PC-3 (cell line): ENCODE measurements around the gene GRIN3B. TPM values are rescaled to one million over a fixed set of nuclear protein-coding genes. Genes with fewer than 3 reads are reported as not detected.
A peak's percentile ranks its signal among the peaks of the same experiment; 100 is the strongest.

Experiments used
- ATAC-seq: fragments of 200-7000 bp; cut with Tn5 transposase; 2 replicates; pipeline ENCODE4 v1.9.1; 2020; ENCODE audit warnings: mild to moderate bottlenecking, moderate library complexity
- BruUV-seq: library from RNA; stranded (reverse); fragments of 400-500 nt; replicated peaks from 2 replicates; lab custom pipeline; 2021; lab: Mats Ljungman, UMichigan
- CTCF ChIA-PET: fragments of 300-600 bp; sonication (Branson Sonifier 250); formaldehyde crosslinking; loops from one replicate; lab custom pipeline; 2022; ENCODE audit warnings: antibody characterized with exemption; lab: Charles Lee
- POLR2A ChIA-PET: fragments of 300-600 bp; sonication (Branson Sonifier 250); formaldehyde crosslinking; loops from one replicate; lab custom pipeline; 2022; ENCODE audit warnings: antibody characterized with exemption; ENCODE audit not compliant: unreplicated experiment; lab: Charles Lee
- DNase-seq: peaks from one replicate; pipeline ENCODE4 v3.0.0-alpha.2; 2015
- H2AFZ ChIP-seq: fragments of 300-600 bp; sonication (generic); 2 replicates; pipeline ENCODE4 v1.6.0; 2016; ENCODE audit warnings: antibody characterized with exemption, low read length
- H3F3A ChIP-seq: fragments of 300-600 bp; sonication (generic); one replicate; pipeline ENCODE4 v1.6.0; 2017; ENCODE audit warnings: antibody characterized with exemption, low read length, control low read depth, mild to moderate bottlenecking; ENCODE audit not compliant: unreplicated experiment
- H3K27ac ChIP-seq: fragments of 300-600 bp; sonication (generic); 2 replicates; pipeline ENCODE4 v1.5.1; 2016; ENCODE audit warnings: mild to moderate bottlenecking, low read length
- H3K27me3 ChIP-seq: fragments of 300-600 bp; sonication (generic); 2 replicates; pipeline ENCODE4 v1.6.1; 2016; ENCODE audit warnings: low read length, mixed read lengths
- H3K36me3 ChIP-seq: fragments of 300-600 bp; sonication (generic); 2 replicates; pipeline ENCODE4 v1.6.1; 2016; ENCODE audit warnings: low read depth, mixed run types, low read length, mixed read lengths
- H3K4me1 ChIP-seq: fragments of 300-600 bp; sonication (generic); 2 replicates; pipeline ENCODE4 v1.5.1; 2016; ENCODE audit warnings: low read length; ENCODE audit not compliant: insufficient read depth
- H3K4me2 ChIP-seq: fragments of 300-600 bp; sonication (generic); 2 replicates; pipeline ENCODE4 v1.6.0; 2016; ENCODE audit warnings: low read length
- H3K4me3 ChIP-seq: fragments of 300-600 bp; sonication (generic); 2 replicates; pipeline ENCODE4 v1.5.1; 2016; ENCODE audit warnings: mild to moderate bottlenecking, low read length, mixed read lengths
- H3K79me2 ChIP-seq: fragments of 300-600 bp; sonication (generic); 2 replicates; pipeline ENCODE4 v1.6.1; 2017; ENCODE audit warnings: low read length, mixed read lengths
- H3K9ac ChIP-seq: fragments of 300-600 bp; sonication (generic); 2 replicates; pipeline ENCODE4 v1.6.0; 2016; ENCODE audit warnings: mild to moderate bottlenecking, low read length
- H3K9me2 ChIP-seq: fragments of 300-600 bp; sonication (generic); replicated peaks from 2 replicates; pipeline ENCODE4 v1.6.1; 2016; ENCODE audit warnings: mixed run types, low read length, mixed read lengths
- H3K9me3 ChIP-seq: fragments of 300-600 bp; sonication (generic); 2 replicates; pipeline ENCODE4 v1.6.1; 2016; ENCODE audit warnings: low read length, mixed read lengths
- H4K20me1 ChIP-seq: fragments of 300-600 bp; sonication (generic); 2 replicates; pipeline ENCODE4 v1.6.1; 2016; ENCODE audit warnings: low read length, mixed read lengths
- EZH2 ChIP-seq: fragments of 300-600 bp; sonication (generic); IDR thresholded peaks from one replicate; pipeline ENCODE4 v1.6.1; 2017; ENCODE audit warnings: antibody characterized with exemption, mild to moderate bottlenecking, low read length; ENCODE audit not compliant: unreplicated experiment
- EZH2phosphoT487 ChIP-seq: fragments of 300-600 bp; sonication (generic); IDR thresholded peaks from 2 replicates; pipeline ENCODE4 v1.6.1; 2018; ENCODE audit warnings: mild to moderate bottlenecking, antibody characterized with exemption, low read length, borderline replicate concordance
- intact Hi-C: fragments of 100-400 bp; cut with micrococcal nuclease; formaldehyde crosslinking; loops from 2 replicates; pipeline ENCODE4 v1.9.0; 2023
- total RNA-seq: library from RNA; depleted of rRNA; stranded (reverse); fragments of >200 nt; gene quantifications from 2 replicates; pipeline ENCODE4 v1.2.3, GENCODE V29; 2014
- TF ChIP-seq, protein P1 (sequence below): fragments of 300-600 bp; sonication (generic); conservative IDR thresholded peaks from 2 replicates; pipeline ENCODE4 v1.5.1; 2017; ENCODE audit warnings: antibody characterized with exemption, low read depth, mild to moderate bottlenecking, low read length

The GRIN3B gene
- total RNA-seq, 1 experiment from 2014 or later: 0.69 TPM

DNA sequence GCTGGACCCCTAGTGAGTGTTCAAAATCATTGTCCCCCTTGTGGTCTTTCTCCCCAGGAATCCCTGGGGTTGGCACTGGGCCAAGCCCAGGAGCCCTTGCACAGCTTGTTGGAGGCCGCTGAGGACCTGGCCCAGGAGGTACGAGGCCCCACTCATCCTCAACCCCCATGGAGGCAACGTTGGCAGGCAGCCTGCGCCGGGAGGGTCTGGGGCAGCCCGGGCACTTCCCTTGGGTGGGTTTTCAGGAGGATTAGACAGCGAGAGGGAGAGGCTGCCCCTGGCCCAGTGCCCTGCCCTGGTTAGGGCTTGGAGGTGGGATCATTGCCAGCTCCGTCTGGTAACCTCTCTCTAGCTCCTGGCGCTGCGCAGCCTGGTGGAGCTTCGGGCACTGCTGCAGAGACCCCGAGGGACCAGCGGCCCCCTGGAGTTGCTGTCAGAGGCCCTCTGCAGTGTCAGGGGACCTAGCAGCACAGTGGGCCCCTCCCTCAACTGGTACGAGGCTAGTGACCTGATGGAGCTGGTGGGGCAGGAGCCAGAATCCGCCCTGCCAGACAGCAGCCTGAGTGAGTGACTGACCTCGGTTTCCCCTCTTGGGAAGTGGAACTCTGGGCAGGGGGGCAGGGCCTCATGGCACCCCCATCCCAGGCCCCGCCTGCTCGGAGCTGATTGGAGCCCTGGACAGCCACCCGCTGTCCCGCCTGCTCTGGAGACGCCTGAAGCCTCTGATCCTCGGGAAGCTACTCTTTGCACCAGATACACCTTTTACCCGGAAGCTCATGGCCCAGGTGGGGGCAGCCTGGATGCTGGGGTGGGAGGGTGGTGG lies 42.7 kb downstream of the GRIN3B start:
- ATAC-seq (no peak), DNase-seq (no peak)
- 0 out of 2 replicates have a peak overlapping the region, but pooled peaks have one; percentile 25 for H3K9ac ChIP-seq
- intact Hi-C loops: no loop called here
- H4K20me1 ChIP-seq: no peaks in the 10 kb centered on the region
- POLR2A ChIA-PET: interaction anchor here (0.5 to 0.6 kb wide), 2 partner anchors 18 to 167 kb away, joined by 6 to 9 read pairs; no protein-coding TSS in a partner anchor
- peak overlapping the region; percentile 77; the same call in 1 of the 2 replicates for H3K4me3 ChIP-seq
- no peaks in the 10 kb centered on the region for H3F3A ChIP-seq
- H3K36me3 ChIP-seq: no peaks in the 10 kb centered on the region
- CTCF ChIA-PET: no interaction called here
- H3K4me1 ChIP-seq: peaks cover 16% of the 10 kb centered on the region; the same call in 1 of the 2 replicates
- TF ChIP-seq EZH2phosphoT487 (no peak), EZH2 (no peak)
- TF ChIP-seq, protein P1, sequence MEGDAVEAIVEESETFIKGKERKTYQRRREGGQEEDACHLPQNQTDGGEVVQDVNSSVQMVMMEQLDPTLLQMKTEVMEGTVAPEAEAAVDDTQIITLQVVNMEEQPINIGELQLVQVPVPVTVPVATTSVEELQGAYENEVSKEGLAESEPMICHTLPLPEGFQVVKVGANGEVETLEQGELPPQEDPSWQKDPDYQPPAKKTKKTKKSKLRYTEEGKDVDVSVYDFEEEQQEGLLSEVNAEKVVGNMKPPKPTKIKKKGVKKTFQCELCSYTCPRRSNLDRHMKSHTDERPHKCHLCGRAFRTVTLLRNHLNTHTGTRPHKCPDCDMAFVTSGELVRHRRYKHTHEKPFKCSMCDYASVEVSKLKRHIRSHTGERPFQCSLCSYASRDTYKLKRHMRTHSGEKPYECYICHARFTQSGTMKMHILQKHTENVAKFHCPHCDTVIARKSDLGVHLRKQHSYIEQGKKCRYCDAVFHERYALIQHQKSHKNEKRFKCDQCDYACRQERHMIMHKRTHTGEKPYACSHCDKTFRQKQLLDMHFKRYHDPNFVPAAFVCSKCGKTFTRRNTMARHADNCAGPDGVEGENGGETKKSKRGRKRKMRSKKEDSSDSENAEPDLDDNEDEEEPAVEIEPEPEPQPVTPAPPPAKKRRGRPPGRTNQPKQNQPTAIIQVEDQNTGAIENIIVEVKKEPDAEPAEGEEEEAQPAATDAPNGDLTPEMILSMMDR: no peak
- BruUV-seq: TSS peak; percentile 9
- H3K9me3 ChIP-seq: no peaks in the 10 kb centered on the region
- H3K27ac ChIP-seq: peak overlapping the region; percentile 16; the same call in 1 of the 2 replicates
- no peaks in the 10 kb centered on the region for H3K27me3 ChIP-seq
- no peaks in the 10 kb centered on the region for H3K79me2 ChIP-seq
- H3K4me2 ChIP-seq: peak overlapping the region; percentile 95; the same call in 1 of the 2 replicates
- H3K9me2 ChIP-seq: no peaks in the 10 kb centered on the region
- H2AFZ ChIP-seq: no peak overlapping the region

DNA sequence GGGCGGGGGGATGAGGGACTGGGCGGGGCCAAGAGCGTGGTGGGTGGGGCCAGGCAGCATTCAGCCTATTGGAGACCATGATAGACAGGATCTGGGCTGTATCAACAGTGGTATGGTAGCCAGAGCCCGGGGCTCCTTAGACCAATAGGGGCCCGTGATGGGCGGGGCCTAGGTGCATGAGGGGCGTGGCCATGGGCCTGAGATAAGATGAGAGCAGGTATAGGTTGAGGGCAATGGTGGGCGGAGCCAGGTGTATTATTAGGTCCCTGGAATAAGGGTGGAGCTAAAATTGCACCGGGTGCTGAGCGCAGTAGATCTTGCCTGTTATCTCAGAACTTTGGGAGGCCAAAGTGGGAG lies 45.0 kb downstream of the GRIN3B start:
- no peak overlapping the region for H3K27ac ChIP-seq
- ATAC-seq: no peak
- TF ChIP-seq, protein P1: no peak
- no peak for TF ChIP-seq EZH2
- TF ChIP-seq EZH2phosphoT487: no peak
- no peak overlapping the region for H3K4me2 ChIP-seq
- H3F3A ChIP-seq: no peaks in the 10 kb centered on the region
- CTCF ChIA-PET: no interaction called here
- DNase-seq: peak; percentile 66
- no peaks in the 10 kb centered on the region for H3K27me3 ChIP-seq
- H4K20me1 ChIP-seq: no peaks in the 10 kb centered on the region
- intact Hi-C loops: no loop called here
- BruUV-seq: no TSS peak
- no peaks in the 10 kb centered on the region for H3K9me2 ChIP-seq
- H3K4me1 ChIP-seq: peaks cover 16% of the 10 kb centered on the region; the same call in 1 of the 2 replicates
- no peaks in the 10 kb centered on the region for H3K36me3 ChIP-seq
- no peak overlapping the region for H3K4me3 ChIP-seq
- no peaks in the 10 kb centered on the region for H3K9me3 ChIP-seq
- H3K9ac ChIP-seq: no peak overlapping the region
- no peak overlapping the region for H2AFZ ChIP-seq
- POLR2A ChIA-PET: no interaction called here
- no peaks in the 10 kb centered on the region for H3K79me2 ChIP-seq

DNA sequence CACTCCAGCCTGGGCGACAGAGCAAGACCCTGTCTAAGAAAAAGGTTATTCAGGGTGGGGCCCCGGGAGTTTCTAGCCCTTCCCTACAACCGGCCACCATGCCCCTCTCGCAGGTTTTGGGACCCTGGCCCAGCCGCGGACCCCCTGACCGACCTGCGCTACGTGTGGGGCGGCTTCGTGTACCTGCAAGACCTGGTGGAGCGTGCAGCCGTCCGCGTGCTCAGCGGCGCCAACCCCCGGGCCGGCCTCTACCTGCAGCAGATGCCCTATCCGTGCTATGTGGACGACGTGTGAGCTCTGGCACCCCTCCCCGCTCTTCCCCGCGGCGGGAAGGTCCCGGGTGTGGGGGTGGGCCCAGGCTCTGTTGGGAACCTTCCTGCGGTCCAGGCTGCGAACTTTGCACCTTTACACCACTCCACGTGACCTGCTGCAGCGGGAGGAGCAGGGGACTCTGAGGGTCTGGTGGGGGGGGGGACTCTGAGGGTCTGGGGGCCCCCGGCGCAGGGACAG lies 46.0 kb downstream of the GRIN3B start:
- no peaks in the 10 kb centered on the region for H3K79me2 ChIP-seq
- no peak overlapping the region for H3K27ac ChIP-seq
- H3F3A ChIP-seq: no peaks in the 10 kb centered on the region
- ChIA-PET POLR2A (no interaction called here), CTCF (no interaction called here)
- no peak overlapping the region for H3K4me3 ChIP-seq
- no peaks in the 10 kb centered on the region for H3K9me2 ChIP-seq
- no peak overlapping the region for H3K9ac ChIP-seq
- no peak for TF ChIP-seq EZH2
- TF ChIP-seq EZH2phosphoT487: no peak
- TF ChIP-seq, protein P1: no peak
- no peaks in the 10 kb centered on the region for H3K27me3 ChIP-seq
- no peak overlapping the region for H3K4me2 ChIP-seq
- H3K4me1 ChIP-seq: peaks cover 12% of the 10 kb centered on the region; the same call in 1 of the 2 replicates
- intact Hi-C loops: no loop called here
- ATAC-seq: no peak
- H3K36me3 ChIP-seq: no peaks in the 10 kb centered on the region
- BruUV-seq: no TSS peak
- DNase-seq: no peak
- no peak overlapping the region for H2AFZ ChIP-seq
- H4K20me1 ChIP-seq: no peaks in the 10 kb centered on the region
- no peaks in the 10 kb centered on the region for H3K9me3 ChIP-seq
